OCI-M1 (cell line): ENCODE measurements around the gene ACP4.

Experiments used
- DNase-seq: peaks from one replicate; lab custom pipeline; 2025; lab: John Stamatoyannopoulos, UW

Gene ACP4

DNA sequence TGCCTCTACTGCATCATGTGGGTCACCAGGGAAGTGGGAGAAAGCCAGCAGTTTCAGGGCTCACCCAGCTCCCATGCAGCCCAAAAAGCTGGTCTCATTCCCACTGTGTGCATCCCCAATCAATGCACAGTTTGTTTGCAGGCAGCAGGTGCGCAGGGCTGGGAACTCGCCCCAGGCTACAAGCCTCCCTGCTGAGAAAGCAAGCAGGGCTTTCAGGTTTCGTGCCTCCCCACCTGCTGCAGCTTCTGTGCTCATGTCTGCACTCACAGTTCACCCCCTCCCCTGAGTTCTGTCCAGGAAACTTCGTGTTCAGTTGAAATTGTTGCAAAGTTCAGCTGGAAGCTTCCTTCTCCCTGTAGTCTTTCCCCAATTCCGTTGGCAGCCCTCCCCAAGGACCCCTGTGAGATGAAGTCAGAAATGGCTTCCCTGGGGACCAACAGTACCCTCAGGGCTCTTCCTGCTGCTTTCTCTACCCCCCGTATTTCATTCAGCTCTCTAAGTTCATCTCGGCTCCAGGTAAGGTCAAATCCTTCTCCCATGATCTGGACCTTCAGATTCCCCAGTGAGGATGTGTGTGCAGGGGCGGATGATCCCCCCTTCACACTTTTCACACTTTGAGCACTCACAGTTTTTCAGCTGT, 54.2 kb downstream of the ACP4 start:
- no peak for DNase-seq
